Liver (tissue), 2 donors: ENCODE results near the gene CDCA5.

Experiments
- CTCF ChIP-seq: fragments of 150-350 bp; IDR thresholded peaks from 2 replicates; pipeline ENCODE4 v1.5.1; 2017; ENCODE audit warnings: improper control_type of control experiment, low read depth, low read length; ENCODE audit not compliant: missing input control
- REST ChIP-seq: IDR thresholded peaks from 2 replicates; pipeline ENCODE4 v1.6.1; 2016; ENCODE audit warnings: antibody characterized with exemption, mild to moderate bottlenecking
- donor health status: healthy.

GRCh38 chr11:65112546-65113360 lies 28.9 kb upstream of the CDCA5 start:
- TF ChIP-seq CTCF (peak; percentile 64), REST (no peak)
